Ramos (cell line): ENCODE data around the gene ATP6V1C2.

Experiments
- in situ Hi-C: fragments of 300-500 bp; cut with MboI; formaldehyde crosslinking; loops from one replicate; pipeline ENCODE4 v1.14.3; 2022; ENCODE audit warnings: low sequenced_read_pairs; ENCODE audit not compliant: unreplicated experiment

Gene ATP6V1C2

GRCh38 chr2:10806543-10806942, 85.1 kb downstream of the ATP6V1C2 start:
- in situ Hi-C loops, result loop anchor here (25.0 kb wide), 1 partner anchor 956 kb away; no protein-coding TSS in a partner anchor

GRCh38 chr2:10810202-10811161, 89.1 kb downstream of the ATP6V1C2 start:
- in situ Hi-C loops, result loop anchor here (25.0 kb wide), 1 partner anchor 952 kb away; no protein-coding TSS in a partner anchor

- in situ Hi-C loops, result loop anchor here (25.0 kb wide), 1 partner anchor 951 kb away; no protein-coding TSS in a partner anchor
Measured at GRCh38 chr2:10811517-10811916, 90.1 kb downstream of the ATP6V1C2 start.

- in situ Hi-C loops, result loop anchor here (25.0 kb wide), 1 partner anchor 950 kb away; no protein-coding TSS in a partner anchor
Measured at GRCh38 chr2:10812362-10813162, 91.1 kb downstream of the ATP6V1C2 start, which contains the start of gene PDIA6. Gene PDIA6 (minus strand): TSS chr2:10812785. CDS start chr2:10812696, 89 bp downstream.

GRCh38 chr2:10813163-10814138, 92.0 kb downstream of the ATP6V1C2 start:
- in situ Hi-C loops, result loop anchor here (25.0 kb wide), 1 partner anchor 949 kb away; no protein-coding TSS in a partner anchor

- in situ Hi-C loops, result loop anchor here (25.0 kb wide), 1 partner anchor 948 kb away; no protein-coding TSS in a partner anchor
Measured at GRCh38 chr2:10814142-10814541, 92.7 kb downstream of the ATP6V1C2 start.

DNA sequence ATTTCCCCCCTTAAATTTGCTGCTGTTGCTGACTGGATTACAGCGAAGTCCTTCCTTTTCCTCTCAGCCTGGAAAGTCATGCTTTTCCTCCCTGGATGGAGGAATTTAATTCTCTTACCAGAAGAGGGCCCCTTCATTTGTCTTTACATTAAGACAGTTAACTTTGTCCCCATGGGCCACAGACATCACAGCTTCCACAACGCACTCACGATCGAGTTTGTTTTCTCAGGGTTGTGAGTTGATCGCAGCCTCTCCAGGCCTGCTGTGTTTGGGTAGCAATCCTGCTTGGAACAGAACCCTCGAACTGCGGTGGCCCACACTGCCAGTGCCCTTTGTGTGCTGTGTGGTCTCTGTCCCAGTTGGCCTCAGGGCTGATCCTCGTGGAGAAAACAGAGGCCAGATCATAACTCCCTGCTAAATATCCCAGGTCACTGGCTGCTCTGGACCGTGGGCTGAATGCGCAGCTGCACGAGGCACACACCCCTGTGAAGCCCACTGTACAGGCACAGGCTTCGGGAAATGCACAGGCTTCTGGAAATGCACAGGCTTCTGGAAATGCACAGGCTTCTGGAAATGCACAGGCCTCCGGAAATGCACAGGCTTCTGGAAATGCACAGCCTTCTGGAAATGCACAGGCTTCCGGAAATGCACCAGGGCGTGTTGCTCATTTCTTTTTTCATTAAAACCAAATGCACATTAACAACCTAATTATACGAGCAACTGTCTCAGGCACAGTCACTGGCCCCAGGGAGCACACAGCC, 93.3 kb downstream of the ATP6V1C2 start:
- in situ Hi-C loops, result loop anchor here (25.0 kb wide), 1 partner anchor 948 kb away; no protein-coding TSS in a partner anchor

GRCh38 chr2:10817413-10817812, 96.0 kb downstream of the ATP6V1C2 start:
- in situ Hi-C loops, result loop anchor here (25.0 kb wide), 1 partner anchor 945 kb away; no protein-coding TSS in a partner anchor

- in situ Hi-C loops, result loop anchor here (25.0 kb wide), 1 partner anchor 944 kb away; no protein-coding TSS in a partner anchor
Measured at GRCh38 chr2:10818305-10818704, 96.9 kb downstream of the ATP6V1C2 start.

DNA sequence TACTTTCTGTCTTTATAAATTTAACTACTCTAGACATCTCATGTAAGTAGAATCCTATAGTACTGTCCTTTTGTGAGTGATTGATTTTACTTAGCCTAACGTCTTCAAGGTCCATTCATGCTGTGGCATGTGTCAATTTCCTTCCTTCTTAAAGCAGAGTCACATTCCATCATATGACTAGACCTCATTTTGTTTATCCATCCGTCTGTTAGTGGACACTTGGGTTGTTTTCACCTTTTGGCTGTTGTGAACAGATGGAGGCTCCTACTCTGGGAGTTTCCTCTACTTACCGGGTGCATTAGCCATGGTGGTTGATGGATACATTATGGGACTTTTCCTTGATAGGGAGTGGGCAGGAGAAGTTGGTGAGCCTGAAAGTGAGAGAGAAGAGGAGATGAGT, 97.6 kb downstream of the ATP6V1C2 start:
- in situ Hi-C loops, result loop anchor here (25.0 kb wide), 1 partner anchor 943 kb away; no protein-coding TSS in a partner anchor

GRCh38 chr2:10819714-10820314, 98.4 kb downstream of the ATP6V1C2 start:
- in situ Hi-C loops, result loop anchor here (25.0 kb wide), 1 partner anchor 942 kb away; no protein-coding TSS in a partner anchor

DNA sequence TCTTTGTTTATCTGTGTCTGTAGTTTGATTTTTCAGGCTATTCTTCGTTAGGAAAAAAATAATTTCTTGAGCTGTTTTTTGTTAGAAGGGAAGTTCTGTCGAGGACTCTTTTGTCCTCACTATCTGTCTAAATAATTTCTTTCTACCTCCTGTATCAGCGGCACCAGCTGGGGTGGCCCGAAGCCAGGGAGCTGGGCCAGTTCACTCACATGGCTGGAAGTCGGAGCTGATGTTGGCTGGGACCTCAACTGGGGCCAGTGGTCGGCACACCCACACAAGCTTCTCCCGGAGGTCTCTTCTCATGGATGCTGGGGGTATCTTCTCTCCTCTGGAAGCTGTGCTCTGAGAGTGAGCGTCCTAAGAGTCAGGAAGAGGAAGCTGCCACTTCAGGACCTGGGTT, 99.1 kb downstream of the ATP6V1C2 start:
- in situ Hi-C loops, result loop anchor here (25.0 kb wide), 1 partner anchor 942 kb away; no protein-coding TSS in a partner anchor

DNA sequence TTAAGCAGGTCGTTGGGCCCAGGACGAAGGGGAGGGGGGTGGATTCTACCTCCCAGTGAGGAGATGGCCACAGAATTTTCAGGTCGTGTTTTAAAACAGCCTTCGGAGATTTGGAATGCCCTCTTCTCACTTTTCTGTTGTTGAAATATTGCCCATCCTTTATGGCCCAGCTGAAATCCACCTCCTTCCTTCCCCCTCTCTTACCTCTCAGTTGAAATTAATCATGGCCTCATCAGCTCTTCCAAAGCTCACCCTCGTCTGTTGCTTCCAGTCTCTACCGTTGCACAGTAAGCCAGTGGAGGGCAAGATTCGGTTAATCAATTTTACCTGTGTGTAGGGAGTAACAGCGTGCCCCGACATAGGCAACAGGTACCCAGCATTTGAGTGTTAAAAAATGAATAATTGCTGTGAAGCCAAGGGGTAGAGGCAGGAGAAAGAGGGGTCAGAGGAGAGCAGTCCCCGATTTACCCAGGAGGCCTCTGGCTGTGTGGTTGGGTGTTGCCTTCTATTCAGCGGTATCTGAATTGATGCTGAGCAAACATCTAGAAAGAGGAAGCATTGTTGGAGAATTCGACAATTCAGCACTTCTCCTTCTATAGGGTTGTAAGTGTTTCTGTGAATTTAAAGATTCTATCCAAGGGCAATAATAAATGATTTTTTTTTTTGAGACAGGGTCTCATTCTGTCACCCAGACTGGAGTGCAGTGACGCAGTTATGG, 99.7 kb downstream of the ATP6V1C2 start:
- in situ Hi-C loops, result loop anchor here (25.0 kb wide), 1 partner anchor 941 kb away; no protein-coding TSS in a partner anchor

GRCh38 chr2:10824191-10824590, 102.8 kb downstream of the ATP6V1C2 start:
- in situ Hi-C loops, result loop anchor here (25.0 kb wide), 1 partner anchor 938 kb away; no protein-coding TSS in a partner anchor

GRCh38 chr2:10826026-10826425, 104.6 kb downstream of the ATP6V1C2 start:
- in situ Hi-C loops, result loop anchor here (25.0 kb wide), 2 partner anchors 611 to 761 kb away; no protein-coding TSS in a partner anchor

DNA sequence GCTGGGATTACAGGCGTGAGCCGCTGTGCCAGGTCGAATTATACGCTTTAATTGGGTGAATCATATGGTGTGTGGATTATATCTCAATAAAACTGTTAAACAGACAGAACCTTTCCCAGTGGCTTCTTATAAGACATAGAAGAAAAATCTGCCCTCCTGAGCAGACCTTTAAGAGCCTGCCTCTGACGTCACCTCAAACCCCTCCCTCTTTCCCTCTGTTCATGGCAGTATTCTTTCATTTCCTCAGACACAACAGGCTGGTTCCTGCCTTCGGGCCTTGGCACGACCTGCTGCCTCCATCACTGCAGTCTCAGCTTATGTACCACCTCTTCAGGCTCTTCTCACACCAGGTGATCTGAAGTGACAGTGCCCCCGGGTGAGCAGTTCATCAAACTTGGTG, 105.2 kb downstream of the ATP6V1C2 start:
- in situ Hi-C loops, result loop anchor here (25.0 kb wide), 2 partner anchors 611 to 761 kb away; no protein-coding TSS in a partner anchor

DNA sequence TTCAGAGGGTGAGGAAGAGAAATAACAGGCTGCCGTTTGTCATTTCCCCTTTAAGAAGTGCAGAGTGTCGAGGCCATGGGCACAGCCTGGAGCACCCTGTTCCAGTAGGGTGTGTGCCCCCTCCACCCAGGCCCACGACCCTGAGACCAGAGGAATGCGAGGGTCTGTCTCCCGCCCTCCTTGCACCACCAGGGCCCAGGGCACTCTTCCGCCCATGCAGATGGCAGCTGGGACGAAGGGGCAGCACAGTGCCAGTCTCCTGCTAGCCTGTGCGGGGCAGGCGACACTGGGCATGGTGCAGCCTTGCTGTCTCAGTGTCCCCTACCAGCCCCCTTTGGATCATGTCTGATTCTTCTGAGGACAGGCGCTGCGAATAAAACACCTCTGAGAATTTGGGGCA, 106.9 kb downstream of the ATP6V1C2 start:
- in situ Hi-C loops, result loop anchor here (25.0 kb wide), 2 partner anchors 609 to 759 kb away; no protein-coding TSS in a partner anchor
